Loucy (cell line): ENCODE measurements around the gene C12orf75.

ENCODE experiments used
- H2AFZ ChIP-seq: fragments of 200-600 bp; sonication (generic); 2 replicates; pipeline ENCODE4 v1.6.0; 2016; ENCODE audit warnings: antibody characterized with exemption, mild to moderate bottlenecking, low read length, moderate library complexity
- H3F3A ChIP-seq: fragments of 200-600 bp; 2 replicates; pipeline ENCODE4 v1.6.0; 2016; ENCODE audit warnings: antibody characterized with exemption, low read depth, mild to moderate bottlenecking
- H3K27me3 ChIP-seq: fragments of 200-600 bp; sonication (generic); 2 replicates; pipeline ENCODE4 v1.6.1; 2014; ENCODE audit warnings: low read length, mild to moderate bottlenecking; ENCODE audit not compliant: insufficient read depth, poor library complexity, severe bottlenecking
- H3K36me3 ChIP-seq: fragments of 200-600 bp; sonication (generic); 2 replicates; pipeline ENCODE4 v1.6.1; 2016; ENCODE audit warnings: low read length; ENCODE audit not compliant: insufficient read depth
- H3K4me1 ChIP-seq: fragments of 200-600 bp; sonication (generic); 2 replicates; pipeline ENCODE4 v1.5.1; 2014; ENCODE audit warnings: low read length, mild to moderate bottlenecking; ENCODE audit not compliant: insufficient read depth, poor library complexity, severe bottlenecking
- H3K4me2 ChIP-seq: fragments of 200-600 bp; sonication (generic); 2 replicates; pipeline ENCODE4 v1.6.0; 2014; ENCODE audit warnings: antibody characterized with exemption, low read length, low read depth, mild to moderate bottlenecking; ENCODE audit not compliant: poor library complexity, severe bottlenecking
- H3K4me3 ChIP-seq: fragments of 200-600 bp; sonication (generic); 2 replicates; pipeline ENCODE4 v1.5.1; 2014; ENCODE audit warnings: low read length, mild to moderate bottlenecking, mixed read lengths; ENCODE audit not compliant: poor library complexity, severe bottlenecking
- H3K79me2 ChIP-seq: fragments of 200-600 bp; sonication (generic); 2 replicates; pipeline ENCODE4 v1.6.1; 2014; ENCODE audit warnings: low read length; ENCODE audit not compliant: insufficient read depth
- H3K9ac ChIP-seq: fragments of 200-600 bp; sonication (generic); 2 replicates; pipeline ENCODE4 v1.6.0; 2014; ENCODE audit warnings: mild to moderate bottlenecking, low read depth, low read length, moderate library complexity; ENCODE audit not compliant: poor library complexity, severe bottlenecking
- H3K9me2 ChIP-seq: fragments of 200-600 bp; sonication (generic); replicated peaks from 2 replicates; pipeline ENCODE4 v1.6.1; 2016; ENCODE audit warnings: low read depth, low read length, mixed read lengths
- H3K9me3 ChIP-seq: fragments of 200-600 bp; sonication (generic); 2 replicates; pipeline ENCODE4 v1.6.1; 2014; ENCODE audit warnings: mild to moderate bottlenecking, antibody characterized with exemption, low read length, low read depth; ENCODE audit not compliant: insufficient read depth
- H4K20me1 ChIP-seq: fragments of 200-600 bp; sonication (generic); 2 replicates; pipeline ENCODE4 v1.6.0; 2014; ENCODE audit warnings: antibody characterized with exemption, low read length, mild to moderate bottlenecking; ENCODE audit not compliant: insufficient read depth, poor library complexity, severe bottlenecking
- EZH2phosphoT487 ChIP-seq: fragments of 200-600 bp; IDR thresholded peaks from 2 replicates; pipeline ENCODE4 v1.6.1; 2018; ENCODE audit warnings: antibody characterized with exemption, mild to moderate bottlenecking, moderate library complexity, borderline replicate concordance
- TF ChIP-seq, protein P1 (sequence below): fragments of 200-600 bp; sonication (generic); conservative IDR thresholded peaks from 2 replicates; pipeline ENCODE4 v1.5.1; 2014; ENCODE audit warnings: mild to moderate bottlenecking, antibody characterized with exemption, low read length

The C12orf75 gene

DNA sequence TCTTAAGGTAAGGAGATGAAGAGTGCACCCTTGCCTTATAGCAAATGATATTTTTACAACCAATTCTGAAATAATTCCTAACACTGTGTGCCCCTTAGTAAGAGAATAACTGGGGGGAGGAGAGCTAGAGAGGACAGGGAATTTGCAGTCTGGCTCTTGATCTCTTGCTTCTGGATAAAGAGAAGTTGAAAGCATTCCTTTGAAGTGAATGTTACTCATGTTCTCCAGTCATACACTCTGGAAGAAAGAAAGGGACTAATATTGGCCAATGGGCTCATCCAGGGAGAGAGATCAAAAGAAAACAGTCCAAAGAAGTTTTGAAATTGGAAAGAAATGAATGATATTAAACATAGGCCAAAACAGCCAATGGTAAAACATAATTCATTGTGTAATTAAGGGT, 25.3 kb downstream of the C12orf75 start:
- no peak overlapping the region for H2AFZ ChIP-seq
- no peaks in the 10 kb centered on the region for H3K9me2 ChIP-seq
- peaks cover 88% of the 10 kb centered on the region for H3K79me2 ChIP-seq
- peaks cover 79% of the 10 kb centered on the region for H3K4me1 ChIP-seq
- H3K4me3 ChIP-seq, result no peak overlapping the region
- H3K4me2 ChIP-seq, result no peak overlapping the region
- TF ChIP-seq EZH2phosphoT487, result no peak
- TF ChIP-seq, protein P1, sequence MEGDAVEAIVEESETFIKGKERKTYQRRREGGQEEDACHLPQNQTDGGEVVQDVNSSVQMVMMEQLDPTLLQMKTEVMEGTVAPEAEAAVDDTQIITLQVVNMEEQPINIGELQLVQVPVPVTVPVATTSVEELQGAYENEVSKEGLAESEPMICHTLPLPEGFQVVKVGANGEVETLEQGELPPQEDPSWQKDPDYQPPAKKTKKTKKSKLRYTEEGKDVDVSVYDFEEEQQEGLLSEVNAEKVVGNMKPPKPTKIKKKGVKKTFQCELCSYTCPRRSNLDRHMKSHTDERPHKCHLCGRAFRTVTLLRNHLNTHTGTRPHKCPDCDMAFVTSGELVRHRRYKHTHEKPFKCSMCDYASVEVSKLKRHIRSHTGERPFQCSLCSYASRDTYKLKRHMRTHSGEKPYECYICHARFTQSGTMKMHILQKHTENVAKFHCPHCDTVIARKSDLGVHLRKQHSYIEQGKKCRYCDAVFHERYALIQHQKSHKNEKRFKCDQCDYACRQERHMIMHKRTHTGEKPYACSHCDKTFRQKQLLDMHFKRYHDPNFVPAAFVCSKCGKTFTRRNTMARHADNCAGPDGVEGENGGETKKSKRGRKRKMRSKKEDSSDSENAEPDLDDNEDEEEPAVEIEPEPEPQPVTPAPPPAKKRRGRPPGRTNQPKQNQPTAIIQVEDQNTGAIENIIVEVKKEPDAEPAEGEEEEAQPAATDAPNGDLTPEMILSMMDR, result no peak
- H3F3A ChIP-seq, result peaks cover 11% of the 10 kb centered on the region; the same call in 1 of the 2 replicates
- H3K9me3 ChIP-seq, result no peaks in the 10 kb centered on the region
- H3K36me3 ChIP-seq, result peaks cover 20% of the 10 kb centered on the region; the same call in 1 of the 2 replicates
- peaks cover 27% of the 10 kb centered on the region for H4K20me1 ChIP-seq
- H3K27me3 ChIP-seq, result no peaks in the 10 kb centered on the region
- no peak overlapping the region for H3K9ac ChIP-seq

DNA sequence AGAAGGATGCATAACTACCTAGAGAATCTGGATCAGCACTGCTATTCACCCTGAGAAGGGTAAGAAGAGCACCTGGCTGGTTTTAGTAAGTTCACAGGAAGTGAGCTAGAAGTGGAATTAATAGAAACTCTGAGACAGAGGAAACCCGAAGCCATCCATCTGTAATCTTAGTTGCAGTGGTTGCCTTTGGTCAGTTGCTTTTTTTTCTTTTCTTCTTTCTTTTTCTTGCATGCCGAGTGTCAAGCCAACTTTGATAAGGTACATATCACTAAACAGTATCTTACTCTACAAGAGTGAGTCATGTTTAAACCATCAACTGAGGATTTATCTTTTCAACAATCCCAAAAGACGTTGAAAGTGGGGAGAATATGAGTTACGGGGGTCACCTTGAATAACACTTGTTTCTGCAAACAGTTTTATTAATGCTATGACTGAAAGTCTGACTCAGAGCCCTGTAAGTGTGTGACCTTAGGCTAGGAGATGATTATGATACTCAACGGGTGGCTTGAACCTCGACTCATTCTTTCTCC, 26.7 kb downstream of the C12orf75 start:
- TF ChIP-seq, protein P1, result no peak
- no peak for TF ChIP-seq EZH2phosphoT487
- Histone ChIP-seq H3K4me2 (peak overlapping the region; percentile 78), H3K9ac (peak overlapping the region; percentile 57), H3F3A (peaks cover 7% of the 10 kb centered on the region; the same call in 1 of the 2 replicates), H2AFZ (no peak overlapping the region), H3K9me2 (no peaks in the 10 kb centered on the region), H3K4me3 (peak overlapping the region; percentile 66), H3K9me3 (no peaks in the 10 kb centered on the region), H3K4me1 (peaks cover 65% of the 10 kb centered on the region), H3K27me3 (no peaks in the 10 kb centered on the region), H4K20me1 (peaks cover 29% of the 10 kb centered on the region), H3K79me2 (peaks cover 87% of the 10 kb centered on the region), H3K36me3 (peaks cover 33% of the 10 kb centered on the region; the same call in 1 of the 2 replicates)

DNA sequence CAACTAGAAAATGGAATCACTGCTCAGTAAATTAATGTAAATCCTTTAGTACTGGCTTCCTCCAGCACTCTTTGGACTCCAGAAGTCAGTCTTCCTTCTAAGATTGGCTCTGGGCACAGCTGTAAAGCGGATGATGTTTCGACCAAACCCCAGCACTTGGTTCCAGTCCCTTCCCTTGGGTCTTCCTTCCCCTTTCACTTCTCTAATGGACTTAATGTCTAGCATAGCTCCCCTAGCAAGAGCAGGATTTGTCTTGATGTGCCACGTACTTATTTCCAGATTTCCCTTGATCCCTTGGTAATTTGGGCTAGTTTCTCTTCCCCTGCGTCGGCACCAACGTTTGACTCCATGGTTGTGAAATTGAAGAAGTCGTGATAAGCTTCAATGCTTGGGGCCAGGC, 28.3 kb downstream of the C12orf75 start:
- H3K4me2 ChIP-seq, result no peak overlapping the region
- H3K4me3 ChIP-seq, result no peak overlapping the region
- no peaks in the 10 kb centered on the region for H3K9me3 ChIP-seq
- H3K4me1 ChIP-seq, result peaks cover 52% of the 10 kb centered on the region
- peaks cover 25% of the 10 kb centered on the region; the same call in 1 of the 2 replicates for H3K36me3 ChIP-seq
- H3K27me3 ChIP-seq, result no peaks in the 10 kb centered on the region
- peaks cover 7% of the 10 kb centered on the region; the same call in 1 of the 2 replicates for H3F3A ChIP-seq
- no peaks in the 10 kb centered on the region for H3K9me2 ChIP-seq
- H4K20me1 ChIP-seq, result peaks cover 35% of the 10 kb centered on the region
- H2AFZ ChIP-seq, result no peak overlapping the region
- TF ChIP-seq EZH2phosphoT487, result no peak
- TF ChIP-seq, protein P1, result no peak
- no peak overlapping the region for H3K9ac ChIP-seq
- H3K79me2 ChIP-seq, result peaks cover 87% of the 10 kb centered on the region
